ENCODE results near the gene SLC6A3.

GRCh38 chr5:1387059-1387755, 58.0 kb downstream of the SLC6A3 start:
- no peak for TF ChIP-seq CTCF (IDR thresholded peaks at IDR 0.05; ENCODE audit: low read depth, low read length)
- TF ChIP-seq EZH2phosphoT487 (IDR thresholded peaks at IDR 0.05; ENCODE audit: low read depth) = no peak

All from OCI-LY3 (cell line).